Kidney glomerular epithelial cell (primary cell): ENCODE measurements around the gene KLHL20.
"Not testable (repeated sequence)": the region's sequence is repeated elsewhere in the genome, so short reads cannot be mapped to it uniquely, and the experiment has no call there.

ENCODE experiments used
- DNase-seq: peaks from one replicate; lab custom pipeline; 2025; lab: John Stamatoyannopoulos, UW

Gene KLHL20

GRCh38 chr1:173749137-173749536 lies 34.4 kb downstream of the KLHL20 start:
- no peak for DNase-seq

- DNase-seq, result no peak
These were observed 39.0 kb downstream of the KLHL20 start for GRCh38 chr1:173753830-173754229.

GRCh38 chr1:173757666-173758065 lies 42.9 kb downstream of the KLHL20 start:
- no peak for DNase-seq

GRCh38 chr1:173758110-173758509 lies 43.3 kb downstream of the KLHL20 start:
- no peak for DNase-seq

- no peak for DNase-seq
These were observed 44.2 kb downstream of the KLHL20 start for GRCh38 chr1:173758980-173759379.

GRCh38 chr1:173764331-173764730 lies 49.5 kb downstream of the KLHL20 start:
- DNase-seq, result not testable (repeated sequence)

- no peak for DNase-seq
These were observed 53.4 kb downstream of the KLHL20 start for GRCh38 chr1:173768206-173768605.

- DNase-seq, result no peak
These were observed 54.0 kb downstream of the KLHL20 start for GRCh38 chr1:173768827-173769226.

- not testable (repeated sequence) for DNase-seq
These were observed 55.5 kb downstream of the KLHL20 start for GRCh38 chr1:173770330-173770729.

GRCh38 chr1:173771560-173771959 lies 56.8 kb downstream of the KLHL20 start:
- DNase-seq, result no peak

GRCh38 chr1:173775578-173776226 lies 60.9 kb downstream of the KLHL20 start:
- DNase-seq, result no peak

- no peak for DNase-seq
These were observed 65.2 kb downstream of the KLHL20 start for GRCh38 chr1:173779936-173780335.

GRCh38 chr1:173784997-173785396 lies 70.2 kb downstream of the KLHL20 start:
- no peak for DNase-seq

- no peak for DNase-seq
These were observed 75.1 kb downstream of the KLHL20 start for GRCh38 chr1:173789841-173790240.

- DNase-seq, result no peak
These were observed 83.3 kb downstream of the KLHL20 start for GRCh38 chr1:173798078-173798477.

- not testable (repeated sequence) for DNase-seq
These were observed 85.2 kb downstream of the KLHL20 start for GRCh38 chr1:173799995-173800394.

- DNase-seq, result no peak
These were observed 88.2 kb downstream of the KLHL20 start for GRCh38 chr1:173802961-173803360.

- not testable (repeated sequence) for DNase-seq
These were observed 98.9 kb downstream of the KLHL20 start for GRCh38 chr1:173813654-173814053.

GRCh38 chr1:173818459-173818858 lies 103.7 kb downstream of the KLHL20 start:
- DNase-seq, result no peak

- no peak for DNase-seq
These were observed 106.9 kb downstream of the KLHL20 start for GRCh38 chr1:173821680-173822079.

GRCh38 chr1:173823781-173824314 lies 109.1 kb downstream of the KLHL20 start:
- DNase-seq, result no peak

GRCh38 chr1:173824315-173825081 lies 109.7 kb downstream of the KLHL20 start, which contains the start of the genes CENPL and DARS2:
Gene CENPL, minus strand, starts transcription at chr1:173824883. Its CDS starts 13,584 bp downstream, at chr1:173811299.
Gene DARS2, plus strand, starts transcription at chr1:173824673. Its CDS starts 557 bp downstream, at chr1:173825230.
- DNase-seq, result peak; percentile 98

- DNase-seq, result no peak
These were observed 112.8 kb downstream of the KLHL20 start for GRCh38 chr1:173827611-173828010.
